ENCODE data around the gene PTCH1. TPM values are rescaled to one million over a fixed set of nuclear protein-coding genes. Genes with fewer than 3 reads are reported as not detected.

Gene PTCH1
- total RNA-seq, 1 donor from 2014 or later = 25.2 TPM

- peaks cover 6 to 12% of the 10 kb centered on the region in 2 donors for H3K4me1 ChIP-seq
- intact Hi-C loops (cut with DNase I) = loop anchor here (5.0 to 10.0 kb wide), 3 partner anchors 419 to 1111 kb away; partner anchors contain the start of gene CDC14B
- DNase-seq (ENCODE audit: low spot score in 2 of 2) = peak in 1 of 2 donors; percentile 66
- no peaks in the 10 kb centered on the region for H3K36me3 ChIP-seq
- no peak for TF ChIP-seq CTCF (IDR thresholded peaks at IDR 0.05)
- H3K4me3 ChIP-seq = peak overlapping the region; percentile 85 to 86
- no peaks in the 10 kb centered on the region for H3K9me3 ChIP-seq
- peak overlapping the region; percentile 78 to 90 for H3K27ac ChIP-seq
- H3K27me3 ChIP-seq = no peaks in the 10 kb centered on the region
Observed at GRCh38 chr9:95506428-95506677, 10.4 kb downstream of the PTCH1 start.

GRCh38 chr9:95505717-95506427 is 10.9 kb downstream of the PTCH1 start:
- TF ChIP-seq CTCF (IDR thresholded peaks at IDR 0.05) = peak in 1 of 3 experiments; percentile 18
- H3K4me1 ChIP-seq = peaks cover 6 to 12% of the 10 kb centered on the region in 2 donors
- peak in 1 of 2 donors; percentile 68 for DNase-seq (ENCODE audit: low spot score in 2 of 2)
- intact Hi-C loops (cut with DNase I) = loop anchor here (5.0 to 10.0 kb wide), 3 partner anchors 419 to 1111 kb away; partner anchors contain the start of gene CDC14B
- peak overlapping the region; percentile 85 to 86 for H3K4me3 ChIP-seq
- H3K27ac ChIP-seq = peak overlapping the region; percentile 78 to 90
- no peaks in the 10 kb centered on the region for H3K36me3 ChIP-seq
- H3K9me3 ChIP-seq = no peaks in the 10 kb centered on the region
- no peaks in the 10 kb centered on the region for H3K27me3 ChIP-seq

GRCh38 chr9:95505072-95505716 is 11.6 kb downstream of the PTCH1 start:
- Histone ChIP-seq H3K27me3 (no peaks in the 10 kb centered on the region), H3K4me3 (peak overlapping the region; percentile 85 to 86), H3K4me1 (peaks cover 6 to 12% of the 10 kb centered on the region in 2 donors), H3K36me3 (no peaks in the 10 kb centered on the region), H3K27ac (no peak overlapping the region), H3K9me3 (no peaks in the 10 kb centered on the region)
- intact Hi-C loops (cut with DNase I) = loop anchor here (5.0 to 10.0 kb wide), 3 partner anchors 418 to 1112 kb away; partner anchors contain the start of gene CDC14B
- DNase-seq (ENCODE audit: low spot score in 2 of 2) = no peak
- TF ChIP-seq CTCF (IDR thresholded peaks at IDR 0.05) = no peak

GRCh38 chr9:95504053-95504963 is 12.5 kb downstream of the PTCH1 start:
- no peak overlapping the region for H3K4me3 ChIP-seq
- DNase-seq (ENCODE audit: low spot score in 2 of 2) = no peak

More at GRCh38 chr9:95504053-95504963, 12.5 kb downstream of the PTCH1 start:
- intact Hi-C loops (cut with DNase I) = loop anchor here (10.0 kb wide), 1 partner anchor 1050 kb away; no protein-coding TSS in a partner anchor
- Histone ChIP-seq H3K27ac (no peak overlapping the region), H3K36me3 (no peaks in the 10 kb centered on the region), H3K9me3 (no peaks in the 10 kb centered on the region), H3K4me1 (peaks cover under 1 to 6% of the 10 kb centered on the region in 2 donors), H3K27me3 (no peaks in the 10 kb centered on the region)
- TF ChIP-seq CTCF (IDR thresholded peaks at IDR 0.05) = no peak

All from ascending aorta (tissue), 2 donors.